Measurements from ENCODE around the gene STIMATE.

The STIMATE gene

GRCh38 chr3:52866427-52866826 is 30.9 kb downstream of the STIMATE start:
- DNase-seq (ENCODE audit: low read depth in 2 of 2): no peak

- DNase-seq (ENCODE audit: low read depth in 2 of 2): no peak
Observed at GRCh38 chr3:52865994-52866393, 31.4 kb downstream of the STIMATE start.

- no peak for DNase-seq (ENCODE audit: low read depth in 2 of 2)
Observed at GRCh38 chr3:52860424-52860768, 37.0 kb downstream of the STIMATE start.

GRCh38 chr3:52859686-52860423 is 37.5 kb downstream of the STIMATE start:
- no peak for DNase-seq (ENCODE audit: low read depth in 2 of 2)

GRCh38 chr3:52857864-52858263 is 39.5 kb downstream of the STIMATE start:
- DNase-seq (ENCODE audit: low read depth in 2 of 2): no peak

- no peak for DNase-seq (ENCODE audit: low read depth in 2 of 2)
Observed at GRCh38 chr3:52857133-52857532, 40.2 kb downstream of the STIMATE start.

GRCh38 chr3:52856666-52857065 is 40.7 kb downstream of the STIMATE start:
- DNase-seq (ENCODE audit: low read depth in 2 of 2): no peak

- no peak for DNase-seq (ENCODE audit: low read depth in 2 of 2)
Observed at GRCh38 chr3:52854013-52854412, 43.3 kb downstream of the STIMATE start.

- DNase-seq (ENCODE audit: low read depth in 2 of 2): no peak
Observed at GRCh38 chr3:52852419-52852818, 44.9 kb downstream of the STIMATE start.

GRCh38 chr3:52851348-52851747 is 46.0 kb downstream of the STIMATE start:
- DNase-seq (ENCODE audit: low read depth in 2 of 2): peak in 1 of 2 donors; percentile 8

GRCh38 chr3:52849656-52850055 is 47.7 kb downstream of the STIMATE start:
- no peak for DNase-seq (ENCODE audit: low read depth in 2 of 2)

- no peak for DNase-seq (ENCODE audit: low read depth in 2 of 2)
Observed at GRCh38 chr3:52848617-52849016, 48.7 kb downstream of the STIMATE start.

- no peak for DNase-seq (ENCODE audit: low read depth in 2 of 2)
Observed at GRCh38 chr3:52847726-52848125, 49.6 kb downstream of the STIMATE start.

GRCh38 chr3:52847241-52847640 is 50.1 kb downstream of the STIMATE start:
- no peak for DNase-seq (ENCODE audit: low read depth in 2 of 2)

- no peak for DNase-seq (ENCODE audit: low read depth in 2 of 2)
Observed at GRCh38 chr3:52846432-52846965, 50.8 kb downstream of the STIMATE start.

GRCh38 chr3:52845691-52846431 is 51.5 kb downstream of the STIMATE start:
- no peak for DNase-seq (ENCODE audit: low read depth in 2 of 2)

- DNase-seq (ENCODE audit: low read depth in 2 of 2): no peak
Observed at GRCh38 chr3:52845157-52845556, 52.2 kb downstream of the STIMATE start.

GRCh38 chr3:52844290-52844975 is 52.9 kb downstream of the STIMATE start:
- no peak for DNase-seq (ENCODE audit: low read depth in 2 of 2)

GRCh38 chr3:52843881-52844280 is 53.5 kb downstream of the STIMATE start:
- no peak for DNase-seq (ENCODE audit: low read depth in 2 of 2)

- no peak for DNase-seq (ENCODE audit: low read depth in 2 of 2)
Observed at GRCh38 chr3:52843108-52843865, 54.1 kb downstream of the STIMATE start.

- no peak for DNase-seq (ENCODE audit: low read depth in 2 of 2)
Observed at GRCh38 chr3:52842424-52842823, 54.9 kb downstream of the STIMATE start.

GRCh38 chr3:52841981-52842340 is 55.4 kb downstream of the STIMATE start:
- DNase-seq (ENCODE audit: low read depth in 2 of 2): no peak
